OCI-LY3 (cell line): Measurements from ENCODE around the gene LRP1B.

ENCODE experiments used
- EZH2phosphoT487 ChIP-seq: fragments of 200-600 bp; shearing (Covaris generic); IDR thresholded peaks from 2 replicates; pipeline ENCODE4 v1.6.1; 2018; ENCODE audit warnings: antibody characterized with exemption, mixed run types, low read depth
- TF ChIP-seq, protein P1 (sequence below): fragments of 200-600, 300-600 bp; sonication (generic); IDR thresholded peaks from 2 replicates; pipeline ENCODE4 v1.5.1; 2014; ENCODE audit warnings: antibody characterized with exemption, low read length, low read depth

DNA sequence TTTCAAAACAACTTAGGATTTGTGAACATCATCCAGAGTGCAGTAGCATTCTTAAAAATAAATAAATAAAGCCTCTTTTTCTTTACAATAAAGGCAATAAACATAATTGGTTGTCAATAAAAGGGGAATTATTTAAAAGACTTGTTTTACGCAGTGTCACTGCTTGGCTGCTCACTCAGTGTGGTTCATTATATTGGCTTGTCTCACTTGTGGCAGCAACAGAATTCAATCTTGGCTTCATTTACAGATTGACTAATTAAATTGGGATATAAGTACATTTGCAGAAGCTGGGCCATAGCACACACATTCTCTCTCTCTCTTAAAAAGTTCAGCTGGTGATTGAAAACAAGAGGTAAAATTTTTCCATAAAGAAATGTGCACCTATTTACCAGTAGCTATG is 1027.6 kb downstream of the LRP1B start:
- TF ChIP-seq, protein P1, sequence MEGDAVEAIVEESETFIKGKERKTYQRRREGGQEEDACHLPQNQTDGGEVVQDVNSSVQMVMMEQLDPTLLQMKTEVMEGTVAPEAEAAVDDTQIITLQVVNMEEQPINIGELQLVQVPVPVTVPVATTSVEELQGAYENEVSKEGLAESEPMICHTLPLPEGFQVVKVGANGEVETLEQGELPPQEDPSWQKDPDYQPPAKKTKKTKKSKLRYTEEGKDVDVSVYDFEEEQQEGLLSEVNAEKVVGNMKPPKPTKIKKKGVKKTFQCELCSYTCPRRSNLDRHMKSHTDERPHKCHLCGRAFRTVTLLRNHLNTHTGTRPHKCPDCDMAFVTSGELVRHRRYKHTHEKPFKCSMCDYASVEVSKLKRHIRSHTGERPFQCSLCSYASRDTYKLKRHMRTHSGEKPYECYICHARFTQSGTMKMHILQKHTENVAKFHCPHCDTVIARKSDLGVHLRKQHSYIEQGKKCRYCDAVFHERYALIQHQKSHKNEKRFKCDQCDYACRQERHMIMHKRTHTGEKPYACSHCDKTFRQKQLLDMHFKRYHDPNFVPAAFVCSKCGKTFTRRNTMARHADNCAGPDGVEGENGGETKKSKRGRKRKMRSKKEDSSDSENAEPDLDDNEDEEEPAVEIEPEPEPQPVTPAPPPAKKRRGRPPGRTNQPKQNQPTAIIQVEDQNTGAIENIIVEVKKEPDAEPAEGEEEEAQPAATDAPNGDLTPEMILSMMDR = no peak
- TF ChIP-seq EZH2phosphoT487 = no peak
